ENCODE data around the gene INSL4. TPM values are rescaled to one million over a fixed set of nuclear protein-coding genes. Genes with fewer than 3 reads are reported as not detected.

Gene INSL4
- not detected in 2 replicates for total RNA-seq

DNA sequence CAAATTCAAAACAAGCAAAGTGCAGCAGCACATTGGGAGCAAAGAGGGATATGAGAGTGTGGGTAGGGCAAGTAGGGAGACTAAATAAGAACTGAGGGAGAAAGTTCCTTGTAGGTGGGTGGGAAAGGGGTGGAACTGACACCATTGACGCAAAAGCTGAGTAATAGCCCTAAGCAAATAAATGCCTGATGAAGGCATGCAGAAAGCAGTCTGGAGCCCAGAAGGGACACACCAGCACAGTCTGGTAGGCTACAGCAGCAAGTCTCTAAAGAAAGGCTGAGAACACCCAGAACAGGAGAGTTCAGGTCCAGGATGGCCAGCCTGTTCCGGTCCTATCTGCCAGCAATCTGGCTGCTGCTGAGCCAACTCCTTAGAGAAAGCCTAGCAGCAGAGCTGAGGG lies at the start of gene INSL4:
INSL4 (plus strand) TSS at position 208 of the 400 bp plus-strand sequence; CDS start at position 313, 105 bp downstream.

DNA sequence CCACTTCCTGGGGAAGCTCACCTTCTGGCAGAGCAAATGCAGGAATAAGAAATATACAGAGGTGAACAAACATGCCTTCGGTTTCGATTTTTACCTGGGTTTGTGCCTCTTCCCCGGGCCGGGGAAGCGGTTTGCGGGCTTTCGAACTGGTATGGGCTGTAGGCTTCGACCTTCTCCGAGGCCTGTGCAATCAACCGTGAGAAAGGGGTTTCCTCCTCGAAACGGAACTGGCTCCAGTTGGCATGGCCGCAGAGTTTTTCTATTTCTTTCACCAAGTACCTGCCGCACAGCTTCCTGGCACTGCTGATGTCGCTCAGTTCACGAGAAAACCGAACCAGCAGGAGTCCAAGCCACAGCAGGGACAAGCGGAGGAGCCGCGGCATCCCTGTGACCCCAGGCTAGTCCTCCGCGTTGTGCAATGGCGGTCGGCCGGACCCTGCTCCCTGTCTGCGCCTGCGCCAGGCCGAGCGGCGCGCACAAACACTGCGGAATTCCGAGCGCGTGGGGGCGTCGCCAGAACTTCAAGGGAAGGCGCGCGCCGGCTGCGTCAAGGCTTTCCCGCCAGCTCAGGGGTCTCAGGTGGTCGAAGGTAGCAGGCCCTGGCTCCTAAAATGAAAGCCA lies 45.9 kb upstream of the INSL4 start, which contains the start of gene INSL6:
INSL6 (minus strand) TSS at position 420 of the 621 bp plus-strand sequence; CDS start at position 383, 37 bp downstream.

Other genes with a start within 250 kb of the INSL4 start
- gene JAK2, start 246.1 kb upstream of the INSL4 start, total RNA-seq = 3.4 and 4.2 TPM in 2 replicates
- not detected in 2 replicates for gene INSL6, start 45.8 kb upstream of the INSL4 start, total RNA-seq
- gene RLN2, start 73.3 kb downstream of the INSL4 start, total RNA-seq = 0.17 TPM in 1 of 2 replicates, not detected in the other
- gene RLN1, start 108.5 kb downstream of the INSL4 start, total RNA-seq = not detected in 2 replicates
- gene PLGRKT, start 206.5 kb downstream of the INSL4 start, total RNA-seq = 35.4 and 43.5 TPM in 2 replicates
- gene CD274, start 219.1 kb downstream of the INSL4 start, total RNA-seq = 2.5 and 2.9 TPM in 2 replicates

Measured in bronchus fibroblast of lung (primary cell).